ENCODE results near the gene ASCL3. TPM values are rescaled to one million over a fixed set of nuclear protein-coding genes. Genes with fewer than 3 reads are reported as not detected.
"Not testable (repeated sequence)": the region's sequence is repeated elsewhere in the genome, so short reads cannot be mapped to it uniquely, and the experiment has no call there.

The ASCL3 gene
- total RNA-seq, 1 donor from 2014 or later, result not detected

- no peak for DNase-seq
These were observed 34.7 kb downstream of the ASCL3 start for GRCh38 chr11:8908099-8908498.

GRCh38 chr11:8907116-8907515 is 35.7 kb downstream of the ASCL3 start:
- no peak for DNase-seq

- no peak for DNase-seq
These were observed 37.2 kb downstream of the ASCL3 start for GRCh38 chr11:8905528-8906165.

GRCh38 chr11:8899119-8899753 is 43.6 kb downstream of the ASCL3 start:
- no peak for DNase-seq

GRCh38 chr11:8891185-8891584 is 51.6 kb downstream of the ASCL3 start:
- DNase-seq, result not testable (repeated sequence)

Other genes starting within 250 kb of the ASCL3 start
- gene AKIP1, start 31.8 kb downstream of the ASCL3 start, total RNA-seq, result 26.5 and 32.6 TPM in 2 replicates
- gene C11orf16, start 10.1 kb downstream of the ASCL3 start, total RNA-seq, result not detected in 2 replicates
- gene TMEM9B, start 21.4 kb upstream of the ASCL3 start, total RNA-seq, result 33.2 and 41.9 TPM in 2 replicates
- 1.2 and 2.0 TPM in 2 replicates for gene NRIP3, start 61.0 kb upstream of the ASCL3 start, total RNA-seq
- gene SCUBE2, start 148.6 kb upstream of the ASCL3 start, total RNA-seq, result 3.5 and 3.9 TPM in 2 replicates

Measured in dermis blood vessel endothelial cell (primary cell).